GM18511 (cell line): ENCODE data around the gene LTF.
"Not testable (repeated sequence)": the region's sequence is repeated elsewhere in the genome, so short reads cannot be mapped to it uniquely, and the experiment has no call there.

Experiments
- ATAC-seq: cut with Tn5 transposase; IDR thresholded peaks from one replicate; pipeline ENCODE4 v1.9.1; 2021; ENCODE audit warnings: mild to moderate bottlenecking, moderate library complexity; ENCODE audit not compliant: unreplicated experiment

The LTF gene

GRCh38 chr3:46464326-46465195 is at the start of gene LTF:
TSS of gene LTF (minus strand) at chr3:46464905. CDS start at chr3:46464867, 38 bp downstream.
- no peak for ATAC-seq

GRCh38 chr3:46512191-46512749 is 47.6 kb upstream of the LTF start:
- ATAC-seq = no peak

DNA sequence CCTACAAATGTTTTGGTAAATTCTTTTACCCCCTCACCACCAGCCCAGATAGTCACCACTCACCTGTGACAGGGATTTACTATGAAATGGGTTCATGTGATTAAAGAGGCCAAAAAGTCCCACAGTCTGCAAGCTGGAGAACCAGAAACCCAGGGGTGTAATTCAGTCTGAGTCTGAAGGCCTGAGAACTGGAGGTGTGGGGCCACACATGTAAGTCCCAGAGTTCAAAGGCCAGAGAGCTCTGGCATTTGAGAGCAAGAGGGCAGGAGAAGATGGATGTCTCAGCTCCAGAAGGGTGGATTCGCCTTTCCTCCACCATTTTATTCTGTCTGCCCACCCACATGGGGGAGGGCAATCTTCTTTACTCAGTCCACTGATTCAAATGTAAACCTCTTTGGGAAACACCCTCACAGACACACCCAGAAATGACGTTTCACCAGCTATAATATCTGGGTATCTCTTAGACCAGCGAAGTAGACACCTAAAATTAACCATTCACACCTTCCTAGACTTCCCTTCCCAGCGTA is 45.0 kb upstream of the LTF start:
- ATAC-seq = no peak

DNA sequence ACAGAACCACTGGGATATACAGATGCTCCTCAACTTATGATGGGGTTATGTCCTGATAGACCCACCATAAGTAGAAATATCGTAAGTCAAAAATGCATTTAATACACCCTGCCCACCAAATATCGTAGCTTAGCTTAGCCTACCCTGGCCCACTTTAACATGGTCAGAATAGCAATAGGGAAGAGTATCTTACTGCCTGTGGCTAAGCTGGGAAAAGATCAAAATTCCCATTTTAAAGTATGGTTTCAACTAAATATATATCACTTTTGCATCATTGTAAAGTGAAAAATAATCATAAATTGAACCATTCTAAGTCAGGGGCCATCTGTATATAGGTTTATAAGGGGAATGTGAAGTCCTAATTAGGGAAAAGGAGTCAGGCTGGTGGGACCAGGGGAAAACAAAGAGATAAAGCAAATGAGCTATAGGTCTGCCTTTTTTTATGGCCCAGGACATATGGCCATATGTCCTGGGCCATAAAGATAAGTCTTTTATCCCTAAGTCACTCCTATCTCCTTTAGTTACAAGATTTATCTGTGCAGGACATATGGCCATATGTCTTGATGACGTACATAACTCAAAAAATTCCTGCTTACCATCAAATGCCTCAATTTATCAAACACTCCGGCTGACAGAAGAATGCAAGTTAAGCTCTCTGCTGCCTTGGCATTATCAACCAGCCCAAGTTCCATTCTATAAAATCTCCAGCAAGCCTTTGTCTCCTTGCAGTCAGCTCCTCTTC is 44.3 kb upstream of the LTF start:
- no peak for ATAC-seq

DNA sequence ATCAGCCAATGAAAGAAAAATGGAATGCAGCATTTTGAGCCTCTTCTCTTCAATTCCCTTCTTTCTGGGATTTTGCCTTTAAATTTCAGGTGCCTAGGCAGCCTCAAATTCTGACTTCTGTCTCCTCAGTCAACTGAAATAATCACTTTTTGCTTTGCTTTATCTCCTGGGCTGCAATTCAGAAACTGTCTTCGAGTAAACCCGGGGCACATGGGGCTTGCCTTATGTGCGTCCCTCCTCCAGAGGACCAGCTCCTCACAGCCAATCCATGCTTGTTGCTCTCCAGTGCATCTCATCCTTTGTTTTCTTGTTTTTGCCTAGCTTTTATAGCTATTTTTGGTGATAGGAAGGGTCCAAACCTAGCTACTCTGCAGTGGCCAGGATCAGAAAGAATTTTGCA is 41.8 kb upstream of the LTF start:
- no peak for ATAC-seq

- ATAC-seq = no peak
Observed at GRCh38 chr3:46505953-46506352, 41.2 kb upstream of the LTF start.

GRCh38 chr3:46504789-46505188 is 40.1 kb upstream of the LTF start:
- ATAC-seq = no peak

DNA sequence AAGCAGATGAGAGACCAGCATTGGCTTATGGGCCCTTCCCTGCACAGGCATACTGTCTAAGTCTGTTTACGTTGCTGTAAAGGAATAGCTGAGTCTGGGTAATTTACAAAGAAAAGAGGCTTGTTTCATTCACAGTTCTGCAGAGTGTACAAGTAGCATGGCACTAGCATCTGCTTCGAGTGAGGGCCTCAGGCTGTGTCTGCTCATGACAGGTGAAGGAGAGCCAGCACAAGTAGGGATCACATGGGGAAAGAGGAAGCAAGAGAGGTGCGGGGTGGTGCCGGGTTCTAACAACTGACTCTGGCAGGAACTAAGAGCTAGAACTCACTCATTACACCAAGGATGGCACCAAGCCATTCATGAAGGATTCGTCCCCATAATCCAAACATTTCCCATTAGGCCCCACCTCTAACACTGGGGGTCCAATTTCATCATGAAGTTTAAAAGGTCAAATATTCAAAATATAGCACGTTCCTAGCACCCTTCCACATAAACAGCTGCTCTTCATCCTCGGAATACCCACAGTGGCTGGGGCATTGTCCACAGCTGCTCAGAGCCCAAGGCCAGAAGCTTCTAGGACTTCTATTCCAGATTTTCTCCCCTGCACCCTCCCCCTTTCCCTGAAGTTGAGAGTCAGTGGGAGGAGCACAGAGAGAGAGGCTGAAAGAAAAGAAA is 38.6 kb upstream of the LTF start:
- ATAC-seq = no peak

- no peak for ATAC-seq
Observed at GRCh38 chr3:46501702-46502101, 37.0 kb upstream of the LTF start.

- no peak for ATAC-seq
Observed at GRCh38 chr3:46500656-46501635, 36.2 kb upstream of the LTF start.

GRCh38 chr3:46498916-46499519 is 34.3 kb upstream of the LTF start:
- ATAC-seq = no peak

DNA sequence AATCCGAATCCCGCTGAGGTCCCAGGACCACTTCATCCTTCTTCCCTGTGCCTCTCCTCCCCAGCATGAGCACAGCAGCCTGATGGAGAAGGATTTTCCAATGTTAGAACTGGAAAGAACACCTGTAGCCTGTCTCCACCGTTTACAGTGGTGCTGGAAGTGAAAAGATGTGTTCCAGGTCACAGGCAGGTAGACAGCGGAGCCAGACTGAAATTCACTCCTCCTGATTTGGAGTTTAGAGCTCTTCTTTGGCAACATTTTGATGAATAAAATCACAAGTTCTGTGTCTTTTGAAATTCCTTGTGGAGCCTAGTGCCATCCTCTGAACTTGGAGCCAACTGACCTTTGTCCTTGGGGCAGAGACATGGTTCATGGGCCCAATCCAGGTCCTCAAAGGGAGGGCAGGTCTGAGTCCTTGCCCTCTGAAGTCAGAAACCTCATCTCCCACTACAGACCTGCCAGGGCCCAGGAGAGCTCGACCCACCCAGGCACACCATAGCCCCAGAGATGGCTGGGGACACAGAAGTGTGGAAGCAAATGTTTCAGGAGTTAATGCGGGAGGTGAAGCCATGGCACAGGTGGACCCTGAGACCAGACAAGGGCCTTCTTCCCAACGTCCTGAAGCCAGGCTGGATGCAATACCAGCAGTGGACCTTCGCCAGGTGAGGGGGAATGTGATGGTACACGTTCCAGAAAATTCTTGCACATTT is 33.0 kb upstream of the LTF start, which contains the start of gene RTP3:
TSS of gene RTP3 (plus strand) at position 421 of the 710 bp plus-strand sequence. CDS start at position 508, 87 bp downstream.
- no peak for ATAC-seq

- no peak for ATAC-seq
Observed at GRCh38 chr3:46496746-46497555, 32.2 kb upstream of the LTF start.

- ATAC-seq = no peak
Observed at GRCh38 chr3:46495901-46496456, 31.3 kb upstream of the LTF start.

DNA sequence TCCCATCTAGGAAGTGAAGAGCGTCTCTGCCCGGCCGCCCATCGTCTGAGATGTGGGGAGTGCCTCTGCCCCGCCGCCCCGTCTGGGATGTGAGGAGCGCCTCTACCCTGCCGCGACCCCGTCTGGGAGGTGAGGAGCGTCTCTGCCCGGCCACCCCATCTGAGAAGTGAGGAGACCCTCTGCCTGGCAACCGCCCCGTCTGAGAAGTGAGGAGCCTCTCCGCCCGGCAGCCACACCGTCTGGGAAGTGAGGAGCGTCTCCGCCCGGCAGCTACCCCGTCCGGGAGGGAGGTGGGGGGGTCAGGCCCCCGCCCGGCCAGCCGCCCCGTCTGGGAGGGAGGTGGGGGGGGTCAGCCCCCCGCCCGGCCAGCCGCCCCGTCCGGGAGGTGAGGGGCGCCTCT is 29.8 kb upstream of the LTF start:
- not testable (repeated sequence) for ATAC-seq

- ATAC-seq = no peak
Observed at GRCh38 chr3:46492890-46493547, 28.3 kb upstream of the LTF start.
